SK-N-SH treated with all-trans-retinoic acid at 6 μM for 48 hours (cell line): ENCODE results near the gene NAE1.

ENCODE experiments used
- ATAC-seq: fragments of 200-7000 bp; cut with Tn5 transposase; 3 replicates; pipeline ENCODE4 v1.9.1; 2020; ENCODE audit warnings: mild to moderate bottlenecking, moderate library complexity
- ARNTL ChIP-seq: fragments of 450-650 bp; formaldehyde crosslinking; IDR thresholded peaks from 2 replicates; pipeline ENCODE4 v1.5.0; 2020; ENCODE audit warnings: low read depth, mild to moderate bottlenecking, moderate library complexity, borderline replicate concordance
- BACH2 ChIP-seq: fragments of 250-450 bp; sonication (Bioruptor Pico); IDR thresholded peaks from 2 replicates; pipeline ENCODE4 v1.9.0; 2021; ENCODE audit warnings: mild to moderate bottlenecking, borderline replicate concordance
- CSDC2 ChIP-seq: fragments of 250-450 bp; sonication (Bioruptor Pico); IDR thresholded peaks from 2 replicates; pipeline ENCODE4 v1.5.0; 2020; ENCODE audit warnings: mild to moderate bottlenecking, moderate library complexity
- ESRRG ChIP-seq: fragments of 250-450 bp; sonication (Bioruptor Pico); IDR thresholded peaks from 2 replicates; pipeline ENCODE4 v1.6.1; 2021; ENCODE audit warnings: mild to moderate bottlenecking
- GLIS3 ChIP-seq: fragments of 250-450 bp; sonication (Bioruptor Pico); IDR thresholded peaks from 2 replicates; pipeline ENCODE4 v1.5.0; 2020; ENCODE audit warnings: mild to moderate bottlenecking, moderate library complexity
- ISL1 ChIP-seq: fragments of 250-450 bp; sonication (Bioruptor Pico); IDR thresholded peaks from 2 replicates; pipeline ENCODE4 v2.1.2; 2022; ENCODE audit warnings: mild to moderate bottlenecking, moderate library complexity
- PATZ1 ChIP-seq: fragments of 250-450 bp; sonication (Bioruptor Pico); IDR thresholded peaks from 2 replicates; pipeline ENCODE4 v1.8.0; 2020; ENCODE audit warnings: mild to moderate bottlenecking, moderate library complexity, borderline replicate concordance
- POU6F1 ChIP-seq: fragments of 250-450 bp; sonication (Bioruptor Pico); IDR thresholded peaks from 2 replicates; pipeline ENCODE4 v1.8.0; 2021; ENCODE audit warnings: low read depth, mild to moderate bottlenecking, moderate library complexity, borderline replicate concordance
- PPARA ChIP-seq: fragments of 250-450 bp; sonication (Bioruptor Pico); IDR thresholded peaks from 2 replicates; pipeline ENCODE4 v1.5.0; 2020; ENCODE audit warnings: mild to moderate bottlenecking, borderline replicate concordance
- RARB ChIP-seq: fragments of 250-450 bp; sonication (Bioruptor Pico); IDR thresholded peaks from 2 replicates; pipeline ENCODE4 v1.8.0; 2021; ENCODE audit warnings: mild to moderate bottlenecking, moderate library complexity
- SNAI2 ChIP-seq: fragments of 250-450 bp; sonication (Bioruptor Pico); IDR thresholded peaks from 2 replicates; pipeline ENCODE4 v1.5.0; 2020; ENCODE audit warnings: mild to moderate bottlenecking, moderate library complexity
- TOX ChIP-seq: fragments of 250-450 bp; sonication (Bioruptor Pico); IDR thresholded peaks from 2 replicates; pipeline ENCODE4 v1.8.0; 2021; ENCODE audit warnings: mild to moderate bottlenecking, moderate library complexity, borderline replicate concordance
- TSHZ2 ChIP-seq: fragments of 250-450 bp; sonication (Bioruptor Pico); IDR thresholded peaks from 2 replicates; pipeline ENCODE4 v1.5.0; 2020; ENCODE audit warnings: mild to moderate bottlenecking, moderate library complexity
- ZFP3 ChIP-seq: fragments of 250-450 bp; sonication (Bioruptor Pico); IDR thresholded peaks from 2 replicates; pipeline ENCODE4 v1.5.0; 2020; ENCODE audit warnings: mild to moderate bottlenecking, moderate library complexity
- ZFP30 ChIP-seq: fragments of 450-650 bp; formaldehyde crosslinking; IDR thresholded peaks from 2 replicates; pipeline ENCODE4 v1.5.0; 2022; ENCODE audit warnings: mild to moderate bottlenecking, moderate library complexity
- ZNF565 ChIP-seq: fragments of 450-650 bp; formaldehyde crosslinking; conservative IDR thresholded peaks from 2 replicates; pipeline ENCODE4 v1.5.0; 2020; ENCODE audit warnings: low read depth, mild to moderate bottlenecking, moderate library complexity
- ZNF70 ChIP-seq: fragments of 450-650 bp; formaldehyde crosslinking; IDR thresholded peaks from 2 replicates; pipeline ENCODE4 v1.5.0; 2020; ENCODE audit warnings: mild to moderate bottlenecking, moderate library complexity
- ZNF8 ChIP-seq: fragments of 450-650 bp; formaldehyde crosslinking; IDR thresholded peaks from 2 replicates; pipeline ENCODE4 v1.5.0; 2020; ENCODE audit warnings: mild to moderate bottlenecking, moderate library complexity
- TF ChIP-seq, protein P1 (sequence below): fragments of 250-450 bp; sonication (Bioruptor Pico); IDR thresholded peaks from 2 replicates; pipeline ENCODE4 v1.5.1; 2020; ENCODE audit warnings: low read depth, mild to moderate bottlenecking, moderate library complexity

The NAE1 gene

GRCh38 chr16:66856801-66857200 is 26.0 kb upstream of the NAE1 start:
- no peak for ATAC-seq
- TF ChIP-seq ZNF70 (CRISPR knock-in tag), result no peak
- TF ChIP-seq, protein P1, sequence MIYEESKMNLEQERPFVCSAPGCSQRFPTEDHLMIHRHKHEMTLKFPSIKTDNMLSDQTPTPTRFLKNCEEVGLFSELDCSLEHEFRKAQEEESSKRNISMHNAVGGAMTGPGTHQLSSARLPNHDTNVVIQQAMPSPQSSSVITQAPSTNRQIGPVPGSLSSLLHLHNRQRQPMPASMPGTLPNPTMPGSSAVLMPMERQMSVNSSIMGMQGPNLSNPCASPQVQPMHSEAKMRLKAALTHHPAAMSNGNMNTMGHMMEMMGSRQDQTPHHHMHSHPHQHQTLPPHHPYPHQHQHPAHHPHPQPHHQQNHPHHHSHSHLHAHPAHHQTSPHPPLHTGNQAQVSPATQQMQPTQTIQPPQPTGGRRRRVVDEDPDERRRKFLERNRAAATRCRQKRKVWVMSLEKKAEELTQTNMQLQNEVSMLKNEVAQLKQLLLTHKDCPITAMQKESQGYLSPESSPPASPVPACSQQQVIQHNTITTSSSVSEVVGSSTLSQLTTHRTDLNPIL (CRISPR knock-in tag), result no peak
- no peak for TF ChIP-seq POU6F1 (CRISPR knock-in tag)
- no peak for TF ChIP-seq ZNF565 (CRISPR knock-in tag)
- TF ChIP-seq ARNTL (CRISPR knock-in tag), result no peak
- TF ChIP-seq PPARA (CRISPR knock-in tag), result no peak
- TF ChIP-seq ZFP3 (CRISPR knock-in tag), result no peak
- TF ChIP-seq ZFP30, result no peak
- no peak for TF ChIP-seq CSDC2
- TF ChIP-seq BACH2 (CRISPR knock-in tag), result no peak
- no peak for TF ChIP-seq RARB (CRISPR knock-in tag)

DNA sequence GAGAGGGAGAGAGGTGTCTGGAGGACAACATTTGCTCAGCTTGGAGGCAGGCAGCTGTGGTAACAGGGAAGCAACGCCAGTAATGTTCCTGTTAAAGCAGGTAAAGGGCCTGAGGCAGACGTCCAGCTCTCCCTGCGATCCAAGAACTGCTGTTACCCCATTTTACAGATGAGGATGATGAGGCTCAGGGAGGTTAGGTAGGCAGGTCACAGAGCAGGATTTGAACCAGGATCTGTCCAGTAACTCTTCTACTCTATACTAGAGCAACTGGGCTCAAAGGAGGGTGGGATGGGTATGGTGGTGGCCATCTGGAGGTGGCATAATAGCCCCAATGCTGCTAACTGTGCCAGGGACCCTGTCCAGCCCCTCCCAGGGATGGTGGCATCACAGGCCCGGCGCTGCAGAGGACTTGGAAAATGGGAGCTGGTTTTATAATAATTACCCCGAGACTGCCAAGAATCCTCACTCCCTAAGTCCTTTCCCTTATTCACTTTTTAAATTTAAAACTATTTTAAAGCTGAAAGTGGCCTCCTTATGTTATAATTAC is 25.5 kb upstream of the NAE1 start:
- ATAC-seq, result no peak
- TF ChIP-seq SNAI2 (CRISPR knock-in tag), result no peak
- TF ChIP-seq, all 23 proteins: peak for 0

GRCh38 chr16:66853261-66854139 is 22.7 kb upstream of the NAE1 start:
- ATAC-seq, result no peak

GRCh38 chr16:66851166-66851964 is 20.6 kb upstream of the NAE1 start:
- ATAC-seq, result no peak
- no peak for TF ChIP-seq ZNF70 (CRISPR knock-in tag)
- TF ChIP-seq TOX (CRISPR knock-in tag), result no peak
- TF ChIP-seq TSHZ2 (CRISPR knock-in tag), result no peak
- TF ChIP-seq PPARA (CRISPR knock-in tag), result no peak
- no peak for TF ChIP-seq ZNF8 (CRISPR knock-in tag)
- no peak for TF ChIP-seq ESRRG (CRISPR knock-in tag)
- TF ChIP-seq GLIS3 (CRISPR knock-in tag), result no peak
- no peak for TF ChIP-seq ARNTL (CRISPR knock-in tag)
- TF ChIP-seq PATZ1 (CRISPR knock-in tag), result no peak
- no peak for TF ChIP-seq ISL1

More at GRCh38 chr16:66853261-66854139, 22.7 kb upstream of the NAE1 start:
- TF ChIP-seq, protein P1 (CRISPR knock-in tag), result no peak
- TF ChIP-seq ZNF70 (CRISPR knock-in tag) (no peak), ISL1 (no peak), ZFP3 (CRISPR knock-in tag) (no peak), RARB (CRISPR knock-in tag) (no peak), PATZ1 (CRISPR knock-in tag) (no peak)
